Body of pancreas (tissue), 4 donors: ENCODE measurements around the gene RAET1E. TPM values are rescaled to one million over a fixed set of nuclear protein-coding genes. Genes with fewer than 3 reads are reported as not detected.

Experiments
- ATAC-seq: fragments of 150-250 bp; one replicate; pipeline ENCODE4 v1.9.1; 2016
- DNase-seq, 4 donors: peaks; one replicate each; pipeline ENCODE4 v3.0.0-alpha.2; 2019
- H3K27ac ChIP-seq, 4 donors: fragments of 200-600 bp; sonication (generic); 1 replicate in 3 of 4; 2 replicates in 1 of 4; pipeline versions ENCODE4 v1.5.1 to v1.6.1; 2016 to 2019; ENCODE audit warnings: mild to moderate bottlenecking in 1 of 4, mixed read lengths in 1 of 4, moderate library complexity in 1 of 4
- H3K27me3 ChIP-seq, 2 donors: fragments of 200-600 bp; sonication (generic); one replicate each; pipeline ENCODE4 v1.6.0; 2016; ENCODE audit warnings: mild to moderate bottlenecking in 1 of 2
- H3K36me3 ChIP-seq, 2 donors: fragments of 200-600 bp; sonication (generic); replicated peaks in 1 of 2; 2 replicates each; pipeline ENCODE4 v1.5.1; 2016; ENCODE audit warnings: low read depth in 2 of 2; ENCODE audit not compliant: insufficient read depth in 1 of 2
- H3K4me1 ChIP-seq: fragments of 200-600 bp; sonication (generic); one replicate; pipeline ENCODE4 v1.6.0; 2016
- H3K4me3 ChIP-seq, 2 donors: fragments of 200-600 bp; sonication (generic); 1 replicate in 1 of 2; 2 replicates in 1 of 2; pipeline ENCODE4 v1.5.1; 2016 to 2019
- H3K9me3 ChIP-seq, 3 donors: fragments of 200-600 bp; sonication (generic); 1 replicate in 2 of 3; 2 replicates in 1 of 3; pipeline ENCODE4 v1.5.1; 2016
- POLR2A ChIP-seq, 3 donors: fragments of 450-650 bp; IDR thresholded peaks; one replicate each; pipeline ENCODE4 v1.6.1; 2016; ENCODE audit warnings: antibody characterized with exemption in 3 of 3, mild to moderate bottlenecking in 2 of 3
- WGBS, 2 donors: methylation state at CpG; one replicate each; pipeline ENCODE4 v1.1.5; 2017; 5-methylcytosine and 5-hydroxymethylcytosine counted together
- intact Hi-C: fragments of 100-400 bp; cut with DNase I; formaldehyde crosslinking; loops from one replicate; pipeline ENCODE4 v1.15.1; 2023
- total RNA-seq, 2 donors: library from RNA; depleted of rRNA; stranded (reverse); fragments of >200 nt; gene quantifications; one replicate each; pipeline ENCODE4 v1.1.0, GENCODE V29; 2016
- TF ChIP-seq, protein P1 (sequence below), 7 experiments: fragments of 450-650 bp in 4 of 7; fragments of 200-600 bp in 3 of 7; sonication (generic) in 3 of 7; IDR thresholded peaks; one replicate each; pipeline ENCODE4 v1.5.1; 2016 to 2019; ENCODE audit warnings: antibody characterized with exemption in 7 of 7

Gene RAET1E
- total RNA-seq, 2 donors from 2014 or later, result not detected

- DNase-seq, result no peak
- Histone ChIP-seq H3K4me1 (no peaks in the 10 kb centered on the region), H3K4me3 (no peak overlapping the region), H3K9me3 (no peaks in the 10 kb centered on the region), H3K36me3 (no peaks in the 10 kb centered on the region), H3K27ac (no peak overlapping the region), H3K27me3 (no peaks in the 10 kb centered on the region)
- intact Hi-C loops, result no loop called here
- 52 to 63% methylated on average over 3 of the region's 3 CpGs for WGBS, 2 donors
- no peak for TF ChIP-seq POLR2A (IDR thresholded peaks at IDR 0.05)
- TF ChIP-seq, protein P1, sequence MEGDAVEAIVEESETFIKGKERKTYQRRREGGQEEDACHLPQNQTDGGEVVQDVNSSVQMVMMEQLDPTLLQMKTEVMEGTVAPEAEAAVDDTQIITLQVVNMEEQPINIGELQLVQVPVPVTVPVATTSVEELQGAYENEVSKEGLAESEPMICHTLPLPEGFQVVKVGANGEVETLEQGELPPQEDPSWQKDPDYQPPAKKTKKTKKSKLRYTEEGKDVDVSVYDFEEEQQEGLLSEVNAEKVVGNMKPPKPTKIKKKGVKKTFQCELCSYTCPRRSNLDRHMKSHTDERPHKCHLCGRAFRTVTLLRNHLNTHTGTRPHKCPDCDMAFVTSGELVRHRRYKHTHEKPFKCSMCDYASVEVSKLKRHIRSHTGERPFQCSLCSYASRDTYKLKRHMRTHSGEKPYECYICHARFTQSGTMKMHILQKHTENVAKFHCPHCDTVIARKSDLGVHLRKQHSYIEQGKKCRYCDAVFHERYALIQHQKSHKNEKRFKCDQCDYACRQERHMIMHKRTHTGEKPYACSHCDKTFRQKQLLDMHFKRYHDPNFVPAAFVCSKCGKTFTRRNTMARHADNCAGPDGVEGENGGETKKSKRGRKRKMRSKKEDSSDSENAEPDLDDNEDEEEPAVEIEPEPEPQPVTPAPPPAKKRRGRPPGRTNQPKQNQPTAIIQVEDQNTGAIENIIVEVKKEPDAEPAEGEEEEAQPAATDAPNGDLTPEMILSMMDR (IDR thresholded peaks at IDR 0.05), result no peak
- peak; percentile 27 for ATAC-seq
Measured at GRCh38 chr6:149887343-149887742, 10.6 kb downstream of the RAET1E start.

GRCh38 chr6:149885888-149886287 lies 12.0 kb downstream of the RAET1E start:
- Histone ChIP-seq H3K4me1 (no peaks in the 10 kb centered on the region), H3K9me3 (no peaks in the 10 kb centered on the region), H3K27ac (no peak overlapping the region), H3K36me3 (no peaks in the 10 kb centered on the region), H3K27me3 (no peaks in the 10 kb centered on the region), H3K4me3 (no peak overlapping the region)
- intact Hi-C loops, result no loop called here
- DNase-seq, result no peak
- WGBS, 2 donors, result 70 to 85% methylated on average over 3 of the region's 3 CpGs
- ATAC-seq, result no peak
- TF ChIP-seq, protein P1 (IDR thresholded peaks at IDR 0.05), result no peak
- TF ChIP-seq POLR2A (IDR thresholded peaks at IDR 0.05), result no peak

DNA sequence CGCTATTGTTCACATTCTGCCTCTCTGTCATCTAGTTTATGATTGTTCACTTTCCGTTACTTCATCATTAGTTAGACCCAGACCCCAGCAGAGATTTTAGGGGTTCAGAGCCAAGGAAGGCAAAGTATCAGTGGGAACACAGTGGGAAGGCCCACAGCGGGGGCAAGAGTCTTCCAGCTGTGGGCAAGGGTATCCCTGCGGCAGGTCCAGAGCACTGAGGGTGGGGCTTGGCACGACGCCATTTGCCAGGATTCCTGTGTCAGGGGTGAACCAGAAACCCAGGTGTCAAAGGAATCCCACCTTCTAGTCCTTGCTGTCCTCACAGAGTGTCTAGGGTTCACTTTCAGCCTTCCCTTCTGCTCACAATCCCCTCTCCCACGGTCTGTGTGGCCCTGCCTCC lies 13.3 kb downstream of the RAET1E start:
- 69 to 81% methylated on average over 7 of the region's 7 CpGs for WGBS, 2 donors
- no peaks in the 10 kb centered on the region for H3K4me1 ChIP-seq
- no peak overlapping the region for H3K4me3 ChIP-seq
- DNase-seq, result no peak
- no peaks in the 10 kb centered on the region for H3K9me3 ChIP-seq
- no peak overlapping the region for H3K27ac ChIP-seq
- TF ChIP-seq POLR2A (IDR thresholded peaks at IDR 0.05), result no peak
- TF ChIP-seq, protein P1 (IDR thresholded peaks at IDR 0.05), result no peak
- ATAC-seq, result no peak
- intact Hi-C loops, result no loop called here
- H3K27me3 ChIP-seq, result no peaks in the 10 kb centered on the region
- H3K36me3 ChIP-seq, result no peaks in the 10 kb centered on the region

GRCh38 chr6:149884215-149884614 lies 13.7 kb downstream of the RAET1E start:
- peak in 3 of 4 donors; percentile 31 to 51 (median 50) for DNase-seq
- no peaks in the 10 kb centered on the region for H3K9me3 ChIP-seq
- no peaks in the 10 kb centered on the region for H3K4me1 ChIP-seq
- no peak overlapping the region for H3K27ac ChIP-seq
- H3K27me3 ChIP-seq, result no peaks in the 10 kb centered on the region
- WGBS, 2 donors, result 32 to 49% methylated on average over 11 of the region's 11 CpGs
- peak; percentile 53 for ATAC-seq
- no peak for TF ChIP-seq POLR2A (IDR thresholded peaks at IDR 0.05)
- TF ChIP-seq, protein P1 (IDR thresholded peaks at IDR 0.05), result no peak
- no peak overlapping the region for H3K4me3 ChIP-seq
- intact Hi-C loops, result no loop called here
- H3K36me3 ChIP-seq, result no peaks in the 10 kb centered on the region

DNA sequence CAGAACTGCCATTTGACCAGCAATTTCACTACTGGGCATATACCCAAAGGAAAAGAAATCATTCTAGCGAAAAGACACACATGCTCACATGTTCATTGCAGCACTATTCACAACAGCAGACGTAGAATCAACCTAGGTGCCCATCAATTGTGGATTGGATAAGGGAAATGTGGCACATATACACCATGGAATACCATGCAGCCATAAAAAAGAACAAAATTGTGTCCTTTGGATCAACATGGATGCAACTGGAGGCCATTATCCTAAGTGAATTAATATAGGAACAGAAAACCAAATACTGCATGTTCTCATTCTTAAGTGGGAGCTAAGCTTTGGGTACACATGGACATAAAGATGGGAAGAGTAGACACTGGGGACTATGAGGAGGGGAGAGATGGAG lies 16.1 kb downstream of the RAET1E start:
- intact Hi-C loops, result no loop called here
- Histone ChIP-seq H3K27ac (no peak overlapping the region), H3K4me3 (no peak overlapping the region), H3K27me3 (no peaks in the 10 kb centered on the region), H3K36me3 (no peaks in the 10 kb centered on the region), H3K9me3 (no peaks in the 10 kb centered on the region), H3K4me1 (no peaks in the 10 kb centered on the region)
- ATAC-seq, result no peak
- 91 to 94% methylated on average over 2 of the region's 2 CpGs for WGBS, 2 donors
- DNase-seq, result no peak
- TF ChIP-seq, protein P1 (IDR thresholded peaks at IDR 0.05), result no peak
- no peak for TF ChIP-seq POLR2A (IDR thresholded peaks at IDR 0.05)
